Progenitor cell of endocrine pancreas (in vitro differentiated cells): ENCODE data around the gene DHX35. TPM values are rescaled to one million over a fixed set of nuclear protein-coding genes. Genes with fewer than 3 reads are reported as not detected.

Experiments
- DNase-seq: peaks from one replicate; pipeline ENCODE4 v3.0.0; 2021; ENCODE audit warnings: low spot score; ENCODE audit not compliant: unreplicated experiment
- H3K27ac Mint-ChIP-seq: 2 replicates; pipeline ENCODE4 v1.8.0; 2021; ENCODE audit warnings: mild to moderate bottlenecking, moderate library complexity, mixed read lengths
- H3K27me3 Mint-ChIP-seq: 2 replicates; pipeline ENCODE4 v1.8.0; 2021; ENCODE audit warnings: mixed read lengths
- H3K36me3 Mint-ChIP-seq: 2 replicates; pipeline ENCODE4 v1.8.0; 2022; ENCODE audit warnings: mixed read lengths; ENCODE audit not compliant: insufficient read depth
- H3K4me1 Mint-ChIP-seq: 2 replicates; pipeline ENCODE4 v1.8.0; 2021; ENCODE audit warnings: low read depth, mixed read lengths
- H3K4me3 Mint-ChIP-seq: 2 replicates; pipeline ENCODE4 v1.8.0; 2021; ENCODE audit warnings: low read depth, mild to moderate bottlenecking, moderate library complexity, mixed read lengths
- H3K9me3 Mint-ChIP-seq: 2 replicates; pipeline ENCODE4 v1.8.0; 2021; ENCODE audit warnings: low read depth, mixed read lengths
- total RNA-seq: library from RNA; stranded (reverse); gene quantifications from 2 replicates; pipeline ENCODE4 v1.2.1, GENCODE V29; 2021
- TF ChIP-seq, protein P1 (sequence below): fragments of 200-600 bp; sonication (generic); IDR thresholded peaks from one replicate; pipeline ENCODE4 v1.5.0; 2021; ENCODE audit warnings: antibody characterized with exemption, mild to moderate bottlenecking; ENCODE audit not compliant: unreplicated experiment

DHX35 gene
- total RNA-seq, 1 donor from 2014 or later: 14.4 TPM

DNA sequence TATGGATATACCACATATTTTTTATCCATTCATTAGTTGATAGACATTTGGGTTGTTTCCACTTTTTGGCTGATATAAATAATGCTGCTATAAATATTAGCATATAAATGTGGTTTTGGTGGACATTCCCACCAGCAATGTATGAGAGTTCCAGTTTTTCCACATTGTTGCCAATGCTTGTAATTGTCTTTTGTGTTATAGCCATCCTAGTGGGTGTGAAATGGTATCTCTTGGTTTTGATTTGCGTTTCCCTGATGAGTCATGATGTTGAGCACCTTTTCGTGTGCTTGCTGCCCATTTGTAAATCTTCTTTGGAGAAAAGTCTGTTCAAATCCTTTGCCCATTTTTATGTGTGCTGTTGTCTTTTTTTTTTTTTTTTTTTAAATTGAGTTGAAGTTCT, 54.4 kb downstream of the DHX35 start:
- H3K9me3 Mint-ChIP-seq: peaks cover 3% of the 10 kb centered on the region
- H3K4me3 Mint-ChIP-seq: no peak overlapping the region
- H3K36me3 Mint-ChIP-seq: peaks cover 49% of the 10 kb centered on the region
- no peak overlapping the region for H3K27ac Mint-ChIP-seq
- H3K27me3 Mint-ChIP-seq: no peaks in the 10 kb centered on the region
- no peaks in the 10 kb centered on the region for H3K4me1 Mint-ChIP-seq
- TF ChIP-seq, protein P1, sequence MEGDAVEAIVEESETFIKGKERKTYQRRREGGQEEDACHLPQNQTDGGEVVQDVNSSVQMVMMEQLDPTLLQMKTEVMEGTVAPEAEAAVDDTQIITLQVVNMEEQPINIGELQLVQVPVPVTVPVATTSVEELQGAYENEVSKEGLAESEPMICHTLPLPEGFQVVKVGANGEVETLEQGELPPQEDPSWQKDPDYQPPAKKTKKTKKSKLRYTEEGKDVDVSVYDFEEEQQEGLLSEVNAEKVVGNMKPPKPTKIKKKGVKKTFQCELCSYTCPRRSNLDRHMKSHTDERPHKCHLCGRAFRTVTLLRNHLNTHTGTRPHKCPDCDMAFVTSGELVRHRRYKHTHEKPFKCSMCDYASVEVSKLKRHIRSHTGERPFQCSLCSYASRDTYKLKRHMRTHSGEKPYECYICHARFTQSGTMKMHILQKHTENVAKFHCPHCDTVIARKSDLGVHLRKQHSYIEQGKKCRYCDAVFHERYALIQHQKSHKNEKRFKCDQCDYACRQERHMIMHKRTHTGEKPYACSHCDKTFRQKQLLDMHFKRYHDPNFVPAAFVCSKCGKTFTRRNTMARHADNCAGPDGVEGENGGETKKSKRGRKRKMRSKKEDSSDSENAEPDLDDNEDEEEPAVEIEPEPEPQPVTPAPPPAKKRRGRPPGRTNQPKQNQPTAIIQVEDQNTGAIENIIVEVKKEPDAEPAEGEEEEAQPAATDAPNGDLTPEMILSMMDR: no peak
- no peak for DNase-seq

DNA sequence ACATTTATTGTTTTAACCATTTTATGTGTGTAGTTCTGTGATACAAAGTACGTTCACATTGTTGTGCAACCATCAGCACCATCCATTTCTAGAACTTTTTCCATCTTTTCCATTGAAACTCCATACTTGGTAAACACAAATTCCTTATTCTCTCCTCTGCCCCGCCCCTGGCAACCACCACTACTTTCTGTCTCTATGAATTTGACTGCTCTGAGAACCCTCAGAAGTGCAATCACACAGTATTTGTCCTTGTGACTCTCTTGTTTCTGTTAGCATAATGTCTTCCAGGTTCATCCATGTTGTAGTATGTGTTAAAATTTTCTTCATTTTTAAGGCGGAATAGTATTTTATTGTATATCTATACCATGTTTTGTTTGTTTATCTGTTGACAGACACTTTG, 56.9 kb downstream of the DHX35 start:
- H3K4me3 Mint-ChIP-seq: no peak overlapping the region
- TF ChIP-seq, protein P1: no peak
- H3K36me3 Mint-ChIP-seq: peaks cover 49% of the 10 kb centered on the region
- no peak for DNase-seq
- H3K4me1 Mint-ChIP-seq: no peaks in the 10 kb centered on the region
- H3K27ac Mint-ChIP-seq: no peak overlapping the region
- no peaks in the 10 kb centered on the region for H3K27me3 Mint-ChIP-seq
- peaks cover 3% of the 10 kb centered on the region for H3K9me3 Mint-ChIP-seq

DNA sequence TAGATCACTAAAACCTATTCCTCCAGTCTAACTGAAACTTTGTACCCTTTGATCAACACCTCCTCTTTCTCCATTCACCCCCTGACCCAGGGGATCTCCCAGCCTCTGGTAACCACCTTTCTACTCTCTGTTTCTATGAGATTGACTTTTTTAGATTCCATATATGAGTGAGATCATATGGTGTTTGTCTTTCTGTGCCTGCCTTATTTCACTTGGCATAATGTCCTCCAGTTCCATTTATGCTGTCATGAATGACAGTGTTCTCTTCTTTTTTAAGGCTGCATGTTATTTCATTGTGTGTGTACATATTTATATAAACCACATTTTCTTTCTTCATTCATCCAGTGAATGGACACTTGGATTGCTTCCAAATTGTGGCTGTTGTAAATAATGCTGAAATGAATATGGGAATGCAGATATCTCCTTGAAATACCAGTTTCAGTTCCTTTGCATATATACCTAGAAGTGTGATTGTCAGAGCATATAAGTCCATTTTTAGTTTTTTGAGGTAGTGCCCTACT, 57.7 kb downstream of the DHX35 start:
- no peak for DNase-seq
- H3K36me3 Mint-ChIP-seq: peaks cover 43% of the 10 kb centered on the region
- H3K4me1 Mint-ChIP-seq: no peaks in the 10 kb centered on the region
- H3K27me3 Mint-ChIP-seq: no peaks in the 10 kb centered on the region
- H3K27ac Mint-ChIP-seq: no peak overlapping the region
- TF ChIP-seq, protein P1: no peak
- no peak overlapping the region for H3K4me3 Mint-ChIP-seq
- H3K9me3 Mint-ChIP-seq: peaks cover 3% of the 10 kb centered on the region

DNA sequence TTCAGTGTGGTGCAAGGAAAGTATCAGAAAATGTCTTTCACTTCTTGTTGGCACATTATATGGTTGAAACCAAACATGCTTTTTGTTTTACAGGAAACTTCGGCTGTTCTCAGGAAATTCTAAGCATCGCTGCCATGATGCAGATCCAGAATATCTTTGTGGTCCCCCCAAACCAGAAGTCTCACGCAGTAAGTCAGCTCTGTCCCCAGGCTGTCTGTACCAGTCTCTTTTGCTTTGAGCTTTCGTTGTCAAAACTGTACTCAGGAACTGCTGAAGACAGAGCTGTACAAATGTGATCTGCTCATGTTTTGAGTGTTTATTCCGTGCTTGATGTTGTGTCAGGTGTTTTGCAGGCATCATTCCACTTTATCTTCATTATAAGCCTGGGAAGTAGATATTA, 59.6 kb downstream of the DHX35 start:
- Mint-ChIP-seq H3K27me3 (no peaks in the 10 kb centered on the region), H3K27ac (no peak overlapping the region), H3K4me1 (no peaks in the 10 kb centered on the region), H3K9me3 (no peaks in the 10 kb centered on the region), H3K4me3 (no peak overlapping the region), H3K36me3 (peaks cover 27% of the 10 kb centered on the region)
- TF ChIP-seq, protein P1: no peak
- DNase-seq: no peak

DNA sequence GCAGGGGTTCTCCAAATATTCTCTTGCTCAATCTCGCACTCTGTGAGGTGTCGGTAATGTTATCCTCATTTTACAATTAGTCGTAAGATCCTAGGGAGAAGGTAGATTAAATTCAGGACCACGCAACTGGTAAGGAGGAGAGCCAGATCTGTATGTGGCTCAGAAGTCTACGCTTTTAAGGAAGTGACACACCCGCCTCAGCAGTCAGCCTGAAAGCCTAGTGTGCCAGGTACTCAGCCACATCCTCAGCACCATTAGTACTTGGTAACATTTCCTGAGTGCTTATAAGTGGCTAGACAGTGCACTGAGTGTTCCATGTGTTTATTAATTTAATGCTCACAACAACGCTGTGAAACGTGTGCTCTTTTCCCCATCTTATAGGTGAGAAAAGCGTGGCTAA, 63.7 kb downstream of the DHX35 start:
- TF ChIP-seq, protein P1: no peak
- no peaks in the 10 kb centered on the region for H3K27me3 Mint-ChIP-seq
- H3K36me3 Mint-ChIP-seq: peaks cover 7% of the 10 kb centered on the region
- DNase-seq: no peak
- H3K4me3 Mint-ChIP-seq: no peak overlapping the region
- H3K9me3 Mint-ChIP-seq: no peaks in the 10 kb centered on the region
- no peak overlapping the region for H3K27ac Mint-ChIP-seq
- H3K4me1 Mint-ChIP-seq: no peaks in the 10 kb centered on the region
